Left ventricle myocardium inferior (tissue), 1 donor: ENCODE measurements around the gene OR6T1. TPM values are rescaled to one million over a fixed set of nuclear protein-coding genes. Genes with fewer than 3 reads are reported as not detected.

Experiments used
- DNase-seq: peaks from one replicate; pipeline ENCODE4 v3.0.0-alpha.2; 2020
- H3K27ac ChIP-seq: fragments of 200-600 bp; replicated peaks from 2 replicates; pipeline ENCODE4 v1.8.0; 2021
- H3K27me3 ChIP-seq: fragments of 200-600 bp; 2 replicates; pipeline ENCODE4 v1.8.0; 2021; ENCODE audit warnings: low read depth
- H3K36me3 ChIP-seq: fragments of 200-600 bp; 2 replicates; pipeline ENCODE4 v1.8.0; 2021
- H3K4me1 ChIP-seq: fragments of 200-600 bp; 2 replicates; pipeline ENCODE4 v1.8.0; 2021
- H3K4me3 ChIP-seq: fragments of 200-600 bp; 2 replicates; pipeline ENCODE4 v1.8.0; 2021; ENCODE audit warnings: mild to moderate bottlenecking, moderate library complexity
- H3K9me3 ChIP-seq: fragments of 200-600 bp; replicated peaks from 2 replicates; pipeline ENCODE4 v1.8.0; 2021
- intact Hi-C: fragments of 100-400 bp; cut with micrococcal nuclease; formaldehyde crosslinking; loops from one replicate; pipeline ENCODE4 v1.11.0; 2022
- long read RNA-seq: library from polyadenylated mRNA; unstranded; transcript quantifications from one replicate; pipeline ENCODE4 v2.0.0, GENCODE V29; 2021
- total RNA-seq: library from RNA; stranded (reverse); fragmentation: NEBNext Ultra II Directional; extraction: Animal tissue kit (Norgen Biotek cat#: 25700); gene quantifications from one replicate; pipeline ENCODE4 v1.2.1, GENCODE V29; 2021
- TF ChIP-seq, protein P1 (sequence below): fragments of 200-600 bp; IDR thresholded peaks from 2 replicates; pipeline ENCODE4 v1.8.0; 2021; ENCODE audit warnings: antibody characterized with exemption, mild to moderate bottlenecking, borderline replicate concordance
- donor health status: DM: no; HTN: yes; CAD: no; lungs with severe emphysema.

OR6T1 gene, protein sequence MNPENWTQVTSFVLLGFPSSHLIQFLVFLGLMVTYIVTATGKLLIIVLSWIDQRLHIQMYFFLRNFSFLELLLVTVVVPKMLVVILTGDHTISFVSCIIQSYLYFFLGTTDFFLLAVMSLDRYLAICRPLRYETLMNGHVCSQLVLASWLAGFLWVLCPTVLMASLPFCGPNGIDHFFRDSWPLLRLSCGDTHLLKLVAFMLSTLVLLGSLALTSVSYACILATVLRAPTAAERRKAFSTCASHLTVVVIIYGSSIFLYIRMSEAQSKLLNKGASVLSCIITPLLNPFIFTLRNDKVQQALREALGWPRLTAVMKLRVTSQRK
- not detected for total RNA-seq
- long read RNA-seq: 0 reads

DNA sequence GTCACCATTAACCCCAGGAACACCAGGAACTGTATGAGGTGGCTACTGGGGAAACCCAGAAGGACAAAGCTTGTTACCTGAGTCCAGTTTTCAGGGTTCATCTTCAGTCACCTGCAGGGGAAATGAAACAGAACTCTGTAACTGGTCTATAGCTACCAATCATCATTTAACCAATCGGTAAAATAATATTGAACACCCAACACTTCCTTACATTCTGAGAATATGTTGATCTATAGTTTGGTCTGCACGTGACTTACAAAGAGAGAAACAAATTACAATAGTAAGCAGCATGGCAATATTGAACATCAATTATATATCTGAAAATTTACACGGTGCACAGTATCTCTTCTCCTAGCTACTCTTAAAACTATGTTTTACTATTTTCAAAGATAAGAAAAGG, at the start of gene OR6T1:
OR6T1 (minus strand) TSS at position 101 of the 400 bp plus-strand sequence; CDS start at position 101, 0 bp downstream.
- intact Hi-C loops: no loop called here
- H3K36me3 ChIP-seq: no peaks in the 10 kb centered on the region
- H3K4me3 ChIP-seq: no peak within 1 kb of the TSS
- H3K4me1 ChIP-seq: no peaks in the 10 kb centered on the region
- TF ChIP-seq, protein P1, sequence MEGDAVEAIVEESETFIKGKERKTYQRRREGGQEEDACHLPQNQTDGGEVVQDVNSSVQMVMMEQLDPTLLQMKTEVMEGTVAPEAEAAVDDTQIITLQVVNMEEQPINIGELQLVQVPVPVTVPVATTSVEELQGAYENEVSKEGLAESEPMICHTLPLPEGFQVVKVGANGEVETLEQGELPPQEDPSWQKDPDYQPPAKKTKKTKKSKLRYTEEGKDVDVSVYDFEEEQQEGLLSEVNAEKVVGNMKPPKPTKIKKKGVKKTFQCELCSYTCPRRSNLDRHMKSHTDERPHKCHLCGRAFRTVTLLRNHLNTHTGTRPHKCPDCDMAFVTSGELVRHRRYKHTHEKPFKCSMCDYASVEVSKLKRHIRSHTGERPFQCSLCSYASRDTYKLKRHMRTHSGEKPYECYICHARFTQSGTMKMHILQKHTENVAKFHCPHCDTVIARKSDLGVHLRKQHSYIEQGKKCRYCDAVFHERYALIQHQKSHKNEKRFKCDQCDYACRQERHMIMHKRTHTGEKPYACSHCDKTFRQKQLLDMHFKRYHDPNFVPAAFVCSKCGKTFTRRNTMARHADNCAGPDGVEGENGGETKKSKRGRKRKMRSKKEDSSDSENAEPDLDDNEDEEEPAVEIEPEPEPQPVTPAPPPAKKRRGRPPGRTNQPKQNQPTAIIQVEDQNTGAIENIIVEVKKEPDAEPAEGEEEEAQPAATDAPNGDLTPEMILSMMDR: no peak
- DNase-seq: no peak
- H3K9me3 ChIP-seq: no peaks in the 10 kb centered on the region
- no peak within 1 kb of the TSS for H3K27ac ChIP-seq
- no peaks in the 10 kb centered on the region for H3K27me3 ChIP-seq

DNA sequence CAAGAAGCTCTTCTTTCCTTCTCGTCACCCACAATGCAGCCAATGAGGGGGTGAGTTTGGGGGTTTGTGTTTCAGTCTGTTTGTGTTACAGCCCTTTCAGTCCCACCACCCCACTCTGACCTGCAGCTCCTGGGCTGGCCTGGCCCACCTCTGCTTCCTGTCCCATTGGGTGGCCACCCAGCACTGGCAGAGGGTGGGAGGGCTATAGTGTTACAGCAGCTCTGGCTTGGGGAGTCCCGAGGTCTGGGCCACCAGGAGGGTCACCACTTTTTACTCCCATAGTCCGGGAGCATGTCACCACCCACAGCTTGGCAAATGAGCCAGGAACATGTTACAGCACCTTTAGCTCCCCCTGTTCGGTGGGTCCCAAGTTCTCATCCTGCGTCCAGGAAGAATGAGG, 35.7 kb upstream of the OR6T1 start:
- Histone ChIP-seq H3K27ac (no peak overlapping the region), H3K4me1 (no peaks in the 10 kb centered on the region), H3K4me3 (no peak overlapping the region), H3K27me3 (no peaks in the 10 kb centered on the region), H3K9me3 (peaks cover 14% of the 10 kb centered on the region), H3K36me3 (no peaks in the 10 kb centered on the region)
- intact Hi-C loops: no loop called here
- DNase-seq: no peak
- TF ChIP-seq, protein P1: no peak

DNA sequence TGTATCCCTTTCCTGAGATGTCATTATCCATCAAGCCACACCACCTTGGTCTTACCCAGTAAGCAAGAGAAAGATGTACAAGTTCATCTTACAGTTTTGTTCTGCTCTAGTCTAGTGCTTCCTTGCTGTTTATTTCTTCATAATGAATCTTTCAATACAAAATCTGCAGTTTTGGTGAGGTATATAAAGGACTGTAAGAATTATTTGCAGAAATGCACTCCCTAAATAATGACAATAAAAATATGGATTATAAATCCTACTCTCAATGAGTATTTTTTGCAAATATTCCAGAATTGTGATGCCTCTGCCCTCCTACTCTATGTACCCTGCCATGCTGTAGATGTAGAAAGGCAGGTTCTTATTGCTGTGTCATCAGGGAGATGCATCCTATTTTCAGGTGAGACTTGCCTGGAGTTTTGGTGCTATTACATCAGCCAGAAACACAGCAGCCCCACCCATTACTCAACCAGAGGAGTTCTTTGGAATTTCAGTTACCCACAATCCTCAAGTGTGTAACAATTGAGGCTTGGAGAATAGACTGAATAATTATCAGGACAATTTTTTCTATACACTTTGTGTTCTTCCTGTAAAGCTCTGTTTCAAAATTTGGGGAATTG, 34.2 kb upstream of the OR6T1 start, which contains the start of gene OR10S1:
OR10S1 (minus strand) TSS at position 51 of the 617 bp plus-strand sequence. CDS start 117 bp downstream, outside the sequence.
- intact Hi-C loops: no loop called here
- Histone ChIP-seq H3K27ac (no peak within 1 kb of the TSS), H3K27me3 (no peaks in the 10 kb centered on the region), H3K4me3 (no peak within 1 kb of the TSS), H3K9me3 (peaks cover 10% of the 10 kb centered on the region), H3K4me1 (no peaks in the 10 kb centered on the region), H3K36me3 (no peaks in the 10 kb centered on the region)
- DNase-seq: no peak
- TF ChIP-seq, protein P1: no peak

DNA sequence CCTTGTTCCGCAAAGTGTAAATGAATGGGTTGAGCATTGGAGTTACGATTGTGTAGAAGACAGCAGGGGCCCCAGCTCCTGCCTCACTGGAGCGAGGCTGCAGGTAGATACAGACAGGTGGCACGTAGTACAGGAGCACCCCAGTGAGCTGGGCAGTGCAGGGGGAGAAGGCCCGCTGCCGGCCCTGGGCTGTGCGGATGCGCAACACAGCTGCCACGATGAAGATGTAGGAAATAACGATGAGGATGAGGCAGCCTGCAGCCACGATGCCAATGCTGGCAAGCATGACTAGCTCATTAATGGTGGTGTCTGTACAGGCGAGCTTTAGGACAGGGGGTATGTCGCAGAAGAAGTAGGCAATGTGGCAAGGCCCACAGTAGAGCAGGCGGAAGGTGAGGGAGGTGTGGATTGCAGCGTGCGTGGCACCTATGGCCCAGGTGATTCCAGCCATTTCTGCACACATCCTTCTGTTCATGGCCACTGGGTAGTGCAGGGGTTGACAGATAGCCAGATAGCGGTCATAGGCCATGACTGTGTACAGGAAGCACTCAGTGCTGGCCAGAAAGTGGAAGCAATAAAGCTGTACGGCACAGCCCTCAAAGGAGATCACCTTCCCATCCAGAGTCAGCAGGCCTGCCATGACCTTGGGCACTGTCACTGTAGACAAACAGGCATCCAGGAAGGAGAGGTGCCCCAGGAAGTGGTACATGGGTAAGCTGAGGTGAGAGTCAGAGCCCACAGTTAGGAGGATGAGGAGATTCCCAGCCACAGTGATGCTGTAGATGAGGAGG, 33.3 kb upstream of the OR6T1 start:
- intact Hi-C loops: no loop called here
- H3K4me3 ChIP-seq: no peak overlapping the region
- no peaks in the 10 kb centered on the region for H3K4me1 ChIP-seq
- H3K9me3 ChIP-seq: peaks cover 1% of the 10 kb centered on the region
- TF ChIP-seq, protein P1: no peak
- H3K27me3 ChIP-seq: no peaks in the 10 kb centered on the region
- no peak overlapping the region for H3K27ac ChIP-seq
- no peak for DNase-seq
- no peaks in the 10 kb centered on the region for H3K36me3 ChIP-seq

DNA sequence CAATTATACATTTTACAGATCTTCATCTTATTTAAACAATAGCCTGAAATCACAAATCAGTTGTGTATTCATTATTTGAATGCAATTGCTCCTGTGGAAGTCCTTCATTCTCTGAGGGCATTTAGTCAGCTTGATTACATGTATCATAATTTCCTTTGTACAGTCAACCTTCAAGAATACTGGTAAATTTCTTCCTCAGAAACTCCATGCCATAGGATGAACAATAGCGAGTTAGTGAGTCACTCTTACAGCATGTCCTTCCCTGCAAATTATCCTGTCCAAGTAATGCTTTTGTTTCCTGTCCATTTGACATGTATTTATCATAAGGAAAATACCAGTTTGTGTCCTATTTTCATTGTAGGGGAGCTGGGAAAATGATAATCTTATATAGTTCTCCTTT, 30.2 kb upstream of the OR6T1 start:
- no peaks in the 10 kb centered on the region for H3K27me3 ChIP-seq
- DNase-seq: no peak
- intact Hi-C loops: no loop called here
- peaks cover 16% of the 10 kb centered on the region for H3K9me3 ChIP-seq
- H3K27ac ChIP-seq: no peak overlapping the region
- no peak overlapping the region for H3K4me3 ChIP-seq
- no peaks in the 10 kb centered on the region for H3K4me1 ChIP-seq
- TF ChIP-seq, protein P1: no peak
- H3K36me3 ChIP-seq: no peaks in the 10 kb centered on the region
